RKO (cell line): Measurements from ENCODE around the gene OR5AK2.
"Not testable (repeated sequence)": the region's sequence is repeated elsewhere in the genome, so short reads cannot be mapped to it uniquely, and the experiment has no call there.

Experiments used
- DNase-seq: peaks from one replicate; pipeline ENCODE4 v3.0.0-alpha.2; 2016; ENCODE audit warnings: low spot score

Gene OR5AK2, protein sequence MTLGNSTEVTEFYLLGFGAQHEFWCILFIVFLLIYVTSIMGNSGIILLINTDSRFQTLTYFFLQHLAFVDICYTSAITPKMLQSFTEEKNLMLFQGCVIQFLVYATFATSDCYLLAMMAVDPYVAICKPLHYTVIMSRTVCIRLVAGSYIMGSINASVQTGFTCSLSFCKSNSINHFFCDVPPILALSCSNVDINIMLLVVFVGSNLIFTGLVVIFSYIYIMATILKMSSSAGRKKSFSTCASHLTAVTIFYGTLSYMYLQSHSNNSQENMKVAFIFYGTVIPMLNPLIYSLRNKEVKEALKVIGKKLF

DNA sequence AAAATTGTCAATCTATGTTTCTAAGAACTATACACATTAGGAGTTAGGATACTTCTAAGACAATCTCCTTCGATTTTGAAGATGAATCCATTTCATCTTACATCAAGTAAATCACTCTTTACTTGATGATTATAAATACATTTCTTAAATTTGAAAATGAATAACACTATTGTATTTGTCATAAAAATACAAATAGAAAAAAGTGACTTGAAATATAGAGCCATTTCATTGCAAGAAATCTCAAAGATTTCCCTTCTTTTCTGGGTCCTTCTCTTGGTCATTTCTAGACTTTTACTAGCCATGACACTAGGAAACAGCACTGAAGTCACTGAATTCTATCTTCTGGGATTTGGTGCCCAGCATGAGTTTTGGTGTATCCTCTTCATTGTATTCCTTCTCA, at the start of gene OR5AK2:
Gene OR5AK2, plus strand, starts transcription at position 301 of the 400 bp plus-strand sequence. Its CDS starts 0 bp downstream, at position 301.
- no peak for DNase-seq

DNA sequence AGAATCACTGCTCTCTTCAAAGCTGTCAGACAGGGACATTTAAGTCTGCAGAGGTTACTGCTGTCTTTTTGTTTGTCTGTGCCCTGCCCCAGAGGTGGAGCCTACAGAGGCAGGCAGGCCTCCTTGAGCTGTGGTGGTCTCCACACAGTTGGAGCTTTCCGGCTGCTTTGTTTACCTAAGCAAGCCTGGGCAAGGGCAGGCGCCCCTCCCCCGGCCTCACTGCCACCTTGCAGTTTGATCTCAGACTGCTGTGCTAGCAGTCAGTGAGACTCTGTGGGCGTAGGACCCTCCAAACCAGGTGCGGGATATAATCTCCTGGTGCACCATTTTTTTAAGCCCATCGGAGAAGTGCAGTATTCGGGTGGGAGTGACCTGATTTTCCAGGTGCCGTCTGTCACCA, 43.2 kb upstream of the OR5AK2 start:
- not testable (repeated sequence) for DNase-seq

DNA sequence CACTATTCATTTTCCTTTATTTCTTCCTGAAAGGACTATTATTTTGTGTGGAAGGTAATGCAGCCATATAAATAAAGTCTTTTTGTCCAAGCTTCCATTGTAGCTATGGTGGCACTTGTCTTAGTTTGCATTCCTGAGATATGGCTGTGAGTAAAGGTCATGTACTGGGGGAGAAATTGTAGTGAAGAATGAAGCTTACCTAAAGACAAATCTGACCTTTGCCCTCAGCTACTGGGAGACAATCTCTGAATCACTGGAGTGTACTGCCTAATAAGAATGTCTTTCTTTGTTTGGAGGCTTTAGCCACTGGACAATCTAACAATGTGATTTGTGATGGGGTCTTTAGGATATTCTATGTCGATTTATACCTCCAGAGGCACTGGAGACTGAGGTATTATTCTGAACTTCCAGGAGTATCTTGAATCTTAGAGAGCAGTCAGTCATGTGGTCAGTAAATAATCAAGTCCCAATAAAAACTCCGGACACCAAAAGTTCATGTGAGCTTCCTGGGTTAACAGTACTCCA, 39.7 kb upstream of the OR5AK2 start:
- no peak for DNase-seq

DNA sequence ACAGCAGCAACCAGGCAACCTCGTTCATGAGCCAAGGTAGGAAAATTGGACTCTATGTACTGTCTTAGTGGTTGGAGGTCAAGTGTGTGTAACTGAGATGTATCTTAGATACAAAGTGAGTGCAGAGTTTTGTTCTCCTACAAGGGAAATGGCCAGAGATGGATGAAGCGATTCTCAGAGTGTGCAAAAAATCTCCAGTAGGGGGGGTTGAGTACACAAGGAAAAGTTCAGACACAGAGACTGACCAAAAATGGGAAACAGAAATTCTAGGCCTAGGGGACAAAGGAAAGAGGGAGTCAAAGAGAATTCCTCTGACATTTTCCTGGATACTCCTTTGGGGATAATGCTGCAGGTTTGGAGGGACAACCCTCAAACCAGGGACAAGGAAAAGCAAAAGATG, 38.2 kb upstream of the OR5AK2 start:
- no peak for DNase-seq

DNA sequence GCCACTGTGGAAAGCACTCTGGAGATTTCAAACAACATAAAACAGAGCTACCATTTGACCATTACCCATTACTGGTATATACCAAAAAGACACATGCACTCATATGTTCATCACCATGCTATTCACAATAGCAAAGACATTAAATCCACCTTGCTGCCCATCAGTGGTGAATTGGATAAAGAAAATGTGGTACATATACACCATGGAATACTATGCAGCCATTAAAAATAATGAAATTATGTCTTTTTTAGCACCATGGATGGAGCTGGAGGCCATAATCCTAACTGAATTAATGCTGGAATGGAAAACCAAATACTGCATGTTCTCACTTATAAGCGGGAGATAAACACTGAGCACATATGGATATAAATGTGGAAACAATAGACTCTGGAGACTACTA, 34.8 kb upstream of the OR5AK2 start:
- not testable (repeated sequence) for DNase-seq

DNA sequence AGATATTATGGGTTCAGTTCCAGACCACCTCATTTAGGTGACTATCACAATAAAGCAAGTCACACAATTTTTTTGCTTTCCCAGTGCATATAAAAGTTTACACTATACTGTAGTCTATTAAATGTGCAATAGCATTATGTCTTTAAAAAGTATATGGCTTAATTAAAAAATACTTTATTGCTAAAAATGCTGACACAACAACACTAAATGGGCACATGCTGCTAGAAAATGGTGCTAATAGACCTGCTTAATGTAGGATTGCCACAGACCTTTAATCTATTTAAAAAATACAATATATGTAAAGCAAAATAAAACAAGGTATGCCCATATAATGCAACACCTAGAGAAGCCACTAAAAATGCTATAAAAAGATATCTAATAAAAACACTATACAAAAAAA, 27.1 kb upstream of the OR5AK2 start:
- DNase-seq = no peak

DNA sequence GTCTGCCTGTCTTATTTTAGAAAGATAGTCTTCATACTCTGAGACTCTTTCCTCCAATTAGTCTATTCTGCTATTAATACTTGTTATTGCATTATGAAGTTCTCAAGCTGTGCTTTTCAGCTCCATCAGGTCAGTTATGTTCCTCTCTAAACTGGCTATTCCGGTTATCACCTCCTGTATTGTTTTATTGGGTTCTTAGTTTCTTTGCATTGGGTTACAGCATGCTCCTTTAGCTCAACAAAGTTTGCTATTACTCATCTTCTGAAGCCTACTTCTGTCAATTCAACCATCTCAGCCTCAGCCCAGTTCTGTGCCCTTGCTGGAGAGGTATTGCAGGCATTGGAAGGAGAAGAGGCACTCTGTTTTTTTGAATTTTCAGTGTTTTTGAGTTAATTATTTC, 21.0 kb upstream of the OR5AK2 start:
- no peak for DNase-seq

DNA sequence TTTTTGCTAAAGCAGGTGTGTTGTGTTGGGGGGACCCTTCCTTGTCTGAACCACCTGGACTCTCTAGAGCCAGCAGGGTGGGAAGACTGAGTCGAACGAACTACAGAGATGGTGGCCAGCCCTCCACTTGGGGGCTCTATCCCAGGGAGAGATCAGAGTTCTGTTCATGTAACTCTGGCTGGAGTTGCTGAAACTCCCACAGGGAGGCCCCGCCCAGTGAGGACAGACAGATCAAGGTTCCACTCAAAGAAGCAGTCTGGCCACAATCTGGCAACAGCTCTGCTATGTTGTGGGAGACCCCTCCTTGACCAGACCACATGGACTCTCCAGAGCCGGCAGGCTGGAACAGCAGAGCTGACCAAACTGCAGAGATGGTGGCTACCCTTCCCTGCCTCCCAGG, 20.2 kb upstream of the OR5AK2 start:
- DNase-seq = no peak

DNA sequence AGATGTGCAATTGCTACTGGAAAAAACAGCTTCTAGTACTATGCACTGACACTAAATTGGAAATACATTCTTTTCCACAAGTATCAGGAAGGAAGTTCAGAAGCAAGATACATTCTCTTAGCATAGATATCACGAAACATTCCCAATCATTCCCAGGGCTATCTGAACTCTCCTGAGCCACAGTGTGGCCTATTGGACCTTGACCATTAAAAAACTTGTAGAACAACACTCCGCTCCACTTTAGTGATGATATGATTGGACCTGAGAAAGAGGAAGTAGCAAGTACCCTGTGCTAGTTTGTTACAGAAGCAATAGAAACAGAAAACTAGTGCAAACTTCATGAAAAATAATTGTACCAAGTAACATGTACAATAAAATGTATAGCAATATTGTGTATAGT, 11.4 kb upstream of the OR5AK2 start:
- DNase-seq = no peak

DNA sequence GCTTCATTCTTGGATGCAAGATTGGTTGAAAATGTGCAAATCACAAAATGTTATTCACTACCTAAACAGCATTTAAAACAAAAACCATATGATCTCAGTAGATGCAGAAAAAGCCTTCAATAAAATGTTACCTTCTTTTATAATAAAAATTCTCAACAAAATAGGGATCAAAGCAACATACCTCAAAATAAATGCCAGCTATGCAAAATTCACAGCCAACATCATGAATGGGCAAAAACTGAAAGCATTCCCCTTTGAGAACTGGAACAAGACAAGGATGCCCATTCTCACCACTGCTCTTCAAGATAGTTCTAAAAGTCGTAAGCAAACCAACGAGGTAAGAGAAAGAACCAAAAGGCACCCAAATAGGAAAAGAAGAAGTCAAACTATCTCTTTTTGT, 2.0 kb downstream of the OR5AK2 start:
- DNase-seq = no peak

DNA sequence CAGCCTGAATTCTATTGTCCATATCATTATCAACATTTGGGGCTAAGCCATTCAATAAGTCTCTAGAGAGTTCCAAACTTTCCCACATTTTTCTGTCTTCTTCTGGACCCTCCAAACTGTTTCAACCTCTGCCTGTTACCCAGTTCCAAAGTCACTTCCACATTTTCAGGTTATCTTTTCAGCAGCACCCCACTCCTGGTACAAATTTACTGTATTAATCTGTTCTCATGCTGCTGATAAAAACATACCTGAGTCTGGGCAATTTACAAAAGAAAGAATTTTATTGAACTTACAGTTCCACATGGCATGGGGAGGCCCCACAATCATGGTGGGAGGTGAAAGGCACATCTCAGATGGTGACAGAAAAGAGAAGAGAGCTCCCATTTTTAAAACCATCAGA, 5.8 kb downstream of the OR5AK2 start:
- DNase-seq = no peak

DNA sequence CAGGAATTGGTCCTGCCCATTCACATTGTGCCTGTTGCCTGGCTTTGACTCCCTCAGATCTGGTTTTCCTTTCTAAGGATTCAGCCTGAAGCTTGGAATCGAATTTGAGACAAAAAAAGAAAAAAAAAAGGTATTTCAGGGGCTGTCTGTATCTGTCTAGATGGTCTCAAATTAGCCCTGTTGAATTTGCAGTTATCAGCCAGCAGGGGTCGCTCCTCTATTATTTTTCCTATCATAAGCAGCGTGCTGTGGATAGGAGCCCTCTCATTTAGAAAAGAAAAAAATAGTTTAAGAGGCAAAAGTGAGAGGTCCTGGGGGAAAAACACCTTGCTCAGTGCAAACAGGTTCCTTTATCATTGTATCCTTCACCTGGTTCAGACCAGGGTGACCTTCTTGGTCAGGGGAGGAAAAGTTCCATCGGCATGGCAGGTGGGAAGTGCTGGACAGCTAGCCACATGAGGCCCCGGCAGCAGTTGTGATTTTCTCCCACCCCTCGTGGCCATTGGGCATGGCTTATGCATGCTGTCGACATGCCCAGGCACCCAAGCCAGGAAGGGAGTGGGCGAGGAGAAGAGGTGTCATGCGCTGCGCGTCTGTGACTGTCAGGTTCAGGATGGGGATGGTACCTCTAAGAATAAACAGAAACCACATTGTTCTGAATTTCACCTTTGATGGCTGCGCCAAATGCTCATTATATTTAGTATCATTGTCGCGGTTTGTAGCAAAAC, 13.1 kb downstream of the OR5AK2 start:
- DNase-seq = no peak

DNA sequence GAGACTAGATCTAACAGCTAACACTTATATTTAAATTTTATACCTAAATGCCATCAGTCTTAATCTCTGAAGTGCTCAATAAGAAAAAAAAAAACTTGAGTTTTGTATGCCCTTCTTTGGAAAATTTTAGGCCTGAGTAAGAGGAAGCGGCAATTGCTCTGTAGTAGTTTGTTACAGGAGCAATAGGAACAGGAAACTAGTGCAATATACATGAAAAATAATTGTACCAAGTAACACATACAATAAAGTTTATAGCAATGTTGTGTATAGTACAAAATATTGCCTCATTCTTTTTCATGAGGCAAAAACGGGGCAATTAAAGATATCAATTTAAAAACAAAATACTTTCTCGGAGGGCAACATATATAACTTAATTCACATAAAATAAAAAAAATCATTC, 19.7 kb downstream of the OR5AK2 start:
- DNase-seq = no peak

DNA sequence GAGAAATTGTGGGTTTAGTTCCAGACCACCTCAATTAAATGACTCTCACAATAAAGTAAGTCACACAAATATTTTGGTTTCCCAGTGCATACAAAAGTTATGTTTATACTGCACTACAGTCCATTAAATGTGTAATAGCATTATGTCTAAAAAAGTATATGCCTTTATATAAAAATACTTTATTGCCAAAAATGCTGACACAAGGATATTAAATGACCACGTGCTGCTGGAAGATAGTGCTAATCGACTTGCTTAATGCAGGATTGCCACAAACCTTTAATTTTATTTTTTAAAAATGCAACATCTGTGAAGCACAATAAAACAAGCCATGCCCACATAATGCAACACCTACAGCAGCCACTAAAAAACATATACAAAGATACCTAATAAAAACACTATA, 27.0 kb downstream of the OR5AK2 start:
- no peak for DNase-seq

DNA sequence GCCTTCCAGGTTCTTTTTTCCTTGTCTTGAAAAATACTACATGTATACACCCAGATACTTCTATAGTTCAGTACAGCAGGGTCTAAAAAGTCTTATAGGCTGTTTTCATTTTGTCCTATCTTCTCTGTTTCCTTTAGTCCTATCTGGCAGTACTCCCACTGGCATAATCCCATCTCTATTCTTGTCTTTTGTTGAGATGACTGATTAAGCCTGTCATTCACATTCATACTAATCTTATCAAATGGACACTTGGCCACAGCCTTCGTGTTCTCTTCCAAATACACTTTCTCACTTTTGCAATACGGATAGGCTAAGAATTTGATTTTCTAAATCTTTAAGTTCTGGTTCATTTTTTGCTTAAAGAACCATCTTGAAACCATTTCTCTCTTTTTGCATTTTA, 42.8 kb downstream of the OR5AK2 start:
- no peak for DNase-seq
